ENCODE measurements around the gene MUC6.

MUC6 gene

GRCh38 chr11:1006762-1007161 lies 29.8 kb downstream of the MUC6 start:
- DNase-seq = no peak

GRCh38 chr11:1005928-1006327 lies 30.6 kb downstream of the MUC6 start:
- DNase-seq = no peak

- no peak for DNase-seq
Measured at GRCh38 chr11:1003159-1003558, 33.4 kb downstream of the MUC6 start.

GRCh38 chr11:1002406-1002984 lies 34.0 kb downstream of the MUC6 start:
- DNase-seq = no peak

GRCh38 chr11:1001617-1002405 lies 34.7 kb downstream of the MUC6 start:
- DNase-seq = no peak

- no peak for DNase-seq
Measured at GRCh38 chr11:1000357-1001278, 35.9 kb downstream of the MUC6 start.

GRCh38 chr11:999009-999408 lies 37.5 kb downstream of the MUC6 start:
- DNase-seq = no peak

GRCh38 chr11:997907-998306 lies 38.6 kb downstream of the MUC6 start:
- DNase-seq = no peak

- DNase-seq = no peak
Measured at GRCh38 chr11:996681-997080, 39.8 kb downstream of the MUC6 start.

- DNase-seq = no peak
Measured at GRCh38 chr11:995752-996420, 40.6 kb downstream of the MUC6 start.

GRCh38 chr11:995044-995751 lies 41.3 kb downstream of the MUC6 start:
- no peak for DNase-seq

GRCh38 chr11:993632-994167 lies 42.8 kb downstream of the MUC6 start:
- no peak for DNase-seq

- DNase-seq = no peak
Measured at GRCh38 chr11:992577-992976, 43.9 kb downstream of the MUC6 start.

GRCh38 chr11:991711-992307 lies 44.7 kb downstream of the MUC6 start:
- DNase-seq = no peak

- DNase-seq = no peak
Measured at GRCh38 chr11:991034-991433, 45.5 kb downstream of the MUC6 start.

- DNase-seq = no peak
Measured at GRCh38 chr11:990101-990500, 46.4 kb downstream of the MUC6 start.

- DNase-seq = no peak
Measured at GRCh38 chr11:987671-988070, 48.8 kb downstream of the MUC6 start.

- DNase-seq = no peak
Measured at GRCh38 chr11:986952-987305, 49.6 kb downstream of the MUC6 start.

GRCh38 chr11:986270-986951 lies 50.1 kb downstream of the MUC6 start:
- DNase-seq = no peak

- no peak for DNase-seq
Measured at GRCh38 chr11:985848-986247, 50.7 kb downstream of the MUC6 start.

- no peak for DNase-seq
Measured at GRCh38 chr11:985406-985805, 51.1 kb downstream of the MUC6 start.

Measured in GDM1 (cell line).